Heart left ventricle (tissue), 13 donors: Measurements from ENCODE around the gene PCGF3.

Source experiments
- POLR2A ChIP-seq, 2 donors: fragments of 450-650 bp; IDR thresholded peaks; one replicate each; pipeline ENCODE4 v1.6.1; 2017; ENCODE audit warnings: antibody characterized with exemption in 2 of 2, mild to moderate bottlenecking in 2 of 2, moderate library complexity in 2 of 2
- TF ChIP-seq, protein P1 (sequence below), 12 donors: fragments of 200-600 bp; sonication (generic) in 4 of 12; IDR thresholded peaks; one replicate each; pipeline versions ENCODE4 v1.5.0 to v1.8.0; 2018 to 2022; ENCODE audit warnings: antibody characterized with exemption in 12 of 12, mild to moderate bottlenecking in 5 of 12
- donor health status: ischemic (EF 13 %, LVEDD 7.1; RV severe dilation, severe dysfunction).
- donor health status: DM: no; HTN: yes; CAD: no.
- donor health status: DM: no; HTN: no; CAD: no.
- donor health status: ischemic (EF 25% LVEDD 6.9; RV normal size, moderate dysfunction).
- donor health status: ischemic (EF 25% LVEDD 5.7; RV mildly dilated, moderate dysfunction).
- donor health status: ischemic (EF 35%, LVEDD 5.7; RV mildly dilated, moderate dysfunction).
- donor health status: nonischemic (EF 11% LVEDD 7.7; RV severe dilation, severe dysfunction).
- donor health status: DM: yes; HTN: yes; CAD: no.
- donor health status: PGD.
- donor health status: ischemic (EF 29% LVEDD 5.4; RV normal size, mild dysfunction).
- donor health status: nonischemic (EF 23%, LVEDD 6.1; RV moderate dilation, normal function).

DNA sequence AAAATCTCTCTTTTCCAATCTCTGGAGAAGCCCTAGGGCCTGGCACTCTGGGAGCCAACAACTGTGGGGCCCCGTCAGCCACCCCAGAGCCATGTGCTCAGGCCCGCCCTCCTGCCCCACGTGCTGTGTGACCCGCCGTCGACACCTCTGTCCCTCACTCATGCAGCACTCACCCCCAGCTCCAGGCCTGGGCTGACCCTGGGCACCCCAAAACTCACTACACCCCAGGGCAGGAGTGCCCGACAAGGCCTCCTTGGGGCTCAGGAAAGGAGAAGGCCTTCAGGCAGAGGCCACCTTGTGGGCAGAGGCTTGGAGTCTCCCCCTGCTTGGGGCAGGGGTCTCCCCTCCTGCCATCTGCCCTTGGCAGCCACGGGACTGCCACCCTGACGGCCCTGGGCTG, 25.5 kb upstream of the PCGF3 start:
- TF ChIP-seq, protein P1, sequence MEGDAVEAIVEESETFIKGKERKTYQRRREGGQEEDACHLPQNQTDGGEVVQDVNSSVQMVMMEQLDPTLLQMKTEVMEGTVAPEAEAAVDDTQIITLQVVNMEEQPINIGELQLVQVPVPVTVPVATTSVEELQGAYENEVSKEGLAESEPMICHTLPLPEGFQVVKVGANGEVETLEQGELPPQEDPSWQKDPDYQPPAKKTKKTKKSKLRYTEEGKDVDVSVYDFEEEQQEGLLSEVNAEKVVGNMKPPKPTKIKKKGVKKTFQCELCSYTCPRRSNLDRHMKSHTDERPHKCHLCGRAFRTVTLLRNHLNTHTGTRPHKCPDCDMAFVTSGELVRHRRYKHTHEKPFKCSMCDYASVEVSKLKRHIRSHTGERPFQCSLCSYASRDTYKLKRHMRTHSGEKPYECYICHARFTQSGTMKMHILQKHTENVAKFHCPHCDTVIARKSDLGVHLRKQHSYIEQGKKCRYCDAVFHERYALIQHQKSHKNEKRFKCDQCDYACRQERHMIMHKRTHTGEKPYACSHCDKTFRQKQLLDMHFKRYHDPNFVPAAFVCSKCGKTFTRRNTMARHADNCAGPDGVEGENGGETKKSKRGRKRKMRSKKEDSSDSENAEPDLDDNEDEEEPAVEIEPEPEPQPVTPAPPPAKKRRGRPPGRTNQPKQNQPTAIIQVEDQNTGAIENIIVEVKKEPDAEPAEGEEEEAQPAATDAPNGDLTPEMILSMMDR (IDR thresholded peaks at IDR 0.05) = no peak
- no peak for TF ChIP-seq POLR2A (IDR thresholded peaks at IDR 0.05)
